HepG2 (cell line): ENCODE data around the gene CNTFR. TPM values are rescaled to one million over a fixed set of nuclear protein-coding genes. Genes with fewer than 3 reads are reported as not detected.
A peak's percentile ranks its signal among the peaks of the same experiment; 100 is the strongest.

Experiments used
- HNRNPH1 ChIP-seq: fragments of 200-400 bp; formaldehyde crosslinking; optimal IDR thresholded peaks from 2 replicates; pipeline ENCODE3; 2017; ENCODE audit warnings: mild to moderate bottlenecking, low read depth, low read length
- SNAI1 ChIP-seq: sonication (generic); formaldehyde crosslinking; IDR thresholded peaks from 2 replicates; pipeline ENCODE4 v1.5.0; 2020; ENCODE audit warnings: mild to moderate bottlenecking, missing genetic modification reagents, borderline replicate concordance
- THAP11 ChIP-seq: IDR thresholded peaks from 2 replicates; pipeline ENCODE4 v1.6.1; 2016; ENCODE audit warnings: missing biosample characterization, missing genetic modification reagents
- TOPORS ChIP-seq: sonication (generic); formaldehyde crosslinking; IDR thresholded peaks from 2 replicates; pipeline ENCODE4 v1.8.0; 2023; ENCODE audit warnings: mild to moderate bottlenecking, missing genetic modification reagents
- ZFY ChIP-seq: sonication (generic); formaldehyde crosslinking; IDR thresholded peaks from 2 replicates; pipeline ENCODE4 v1.4.0; 2020; ENCODE audit warnings: missing genetic modification reagents
- ZNF124 ChIP-seq: sonication (generic); formaldehyde crosslinking; IDR thresholded peaks from 2 replicates; pipeline ENCODE4 v1.4.0; 2020; ENCODE audit warnings: missing genetic modification reagents
- ZNF335 ChIP-seq: sonication (generic); formaldehyde crosslinking; IDR thresholded peaks from 2 replicates; pipeline ENCODE4 v1.4.0; 2020; ENCODE audit warnings: missing genetic modification reagents
- ZNF382 ChIP-seq: sonication (generic); formaldehyde crosslinking; IDR thresholded peaks from 2 replicates; pipeline ENCODE4 v1.5.0; 2020; ENCODE audit warnings: missing genetic modification reagents, mild to moderate bottlenecking, borderline replicate concordance
- ZNF670 ChIP-seq: sonication (generic); formaldehyde crosslinking; IDR thresholded peaks from 2 replicates; pipeline ENCODE4 v1.8.0; 2022; ENCODE audit warnings: mild to moderate bottlenecking, missing genetic modification reagents, borderline replicate concordance
- polyA plus RNA-seq, 8 experiments: library from polyadenylated mRNA; depleted of rRNA in 3 of 8; stranded (reverse) in 7 of 8; unstranded in 1 of 8; fragments of >200 nt; fragmentation: Illumina TruSeq in 4 of 8; extraction: Trizol in 4 of 8; gene quantifications; 2 replicates each; pipeline versions ENCODE4 v1.2.1 to v1.2.3, GENCODE V29; 2011 to 2016; ENCODE audit warnings: low read depth in 4 of 8, missing spikeins in 1 of 8, mixed read lengths in 1 of 8; ENCODE audit not compliant: insufficient read depth in 1 of 8
- total RNA-seq, 5 experiments: library from RNA; depleted of rRNA; stranded (reverse); fragments of >200 nt; fragmentation: Illumina TruSeq; extraction: Trizol; gene quantifications; 2 replicates each; pipeline ENCODE4 v1.2.3, GENCODE V29; 2016; ENCODE audit warnings: low read depth in 1 of 5
- TF ChIP-seq, protein P1 (sequence below): sonication (generic); formaldehyde crosslinking; conservative IDR thresholded peaks from 2 replicates; pipeline ENCODE4 v1.8.1; 2023; ENCODE audit warnings: missing genetic modification reagents
- TF ChIP-seq, protein P2 (sequence below): sonication (generic); formaldehyde crosslinking; IDR thresholded peaks from 2 replicates; pipeline ENCODE4 v1.4.0; 2020; ENCODE audit warnings: missing genetic modification reagents
- TF ChIP-seq, protein P3 (sequence below): sonication (generic); formaldehyde crosslinking; conservative IDR thresholded peaks from 2 replicates; pipeline ENCODE4 v1.5.0; 2020; ENCODE audit warnings: missing genetic modification reagents
- TF ChIP-seq, protein P4 (sequence below): IDR thresholded peaks from 2 replicates; pipeline ENCODE4 v1.6.1; 2016; ENCODE audit warnings: missing genetic modification reagents, missing compliant biosample characterization
- TF ChIP-seq, protein P5 (sequence below): sonication (generic); formaldehyde crosslinking; IDR thresholded peaks from 2 replicates; pipeline ENCODE4 v1.4.0; 2020; ENCODE audit warnings: missing genetic modification reagents, borderline replicate concordance
- TF ChIP-seq, protein P6 (sequence below): sonication (generic); formaldehyde crosslinking; IDR thresholded peaks from 2 replicates; pipeline ENCODE4 v1.8.1; 2023; ENCODE audit warnings: missing genetic modification reagents, inconsistent platforms, borderline replicate concordance

Gene CNTFR
- total and polyA plus RNA-seq, 2 of the 13 experiments (the other 11 are each of a cell fraction or from before 2014, with no cell fraction given), result not detected

DNA sequence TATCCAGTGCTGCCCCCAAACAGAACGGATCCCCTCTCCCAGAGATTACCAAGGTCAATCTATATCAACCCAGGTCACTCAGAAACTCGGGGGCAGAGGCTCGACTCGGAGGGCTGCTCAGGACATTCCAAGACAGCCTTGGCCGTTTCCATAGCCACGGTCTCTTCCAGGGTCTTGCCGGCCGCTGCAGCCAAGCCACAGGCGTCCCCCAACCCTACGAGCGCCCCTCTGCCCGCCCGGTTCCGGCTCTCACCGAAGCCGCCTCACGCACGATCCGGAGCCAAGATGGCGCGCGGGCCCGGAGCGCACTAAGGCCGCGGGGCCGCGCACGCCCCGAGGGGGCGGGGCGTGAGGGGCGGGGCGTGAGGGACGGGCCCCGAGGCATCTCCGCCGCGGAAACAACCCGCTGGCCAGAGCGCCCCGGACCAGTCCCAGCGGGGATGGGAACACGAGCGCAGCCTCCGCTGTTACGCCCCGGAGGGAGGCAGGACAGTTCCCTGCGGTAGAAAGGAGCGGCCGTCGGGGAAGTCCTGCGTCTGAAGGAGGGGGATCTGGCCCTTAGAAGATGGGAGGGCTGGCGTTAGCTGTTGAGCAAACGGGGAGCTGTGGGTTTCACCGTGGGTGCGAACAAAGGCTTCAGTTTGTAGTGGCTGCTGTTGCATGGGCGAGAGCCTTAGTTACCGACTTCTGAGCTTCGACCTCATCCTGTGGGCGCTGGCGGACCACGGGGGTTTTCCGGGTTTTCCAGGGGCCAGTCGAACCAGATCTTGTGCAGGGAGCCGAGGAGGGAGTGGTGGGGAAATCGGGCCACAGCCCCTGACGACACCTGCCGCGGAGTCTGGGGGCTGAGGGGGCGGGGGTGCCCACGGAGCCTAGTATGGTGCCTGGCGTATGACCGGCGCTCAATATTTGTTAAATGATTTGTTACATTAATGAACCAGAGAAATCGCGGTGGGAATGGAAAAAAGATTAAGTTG is 22.6 kb upstream of the CNTFR start, which contains the start of gene RPP25L (continued):
- TF ChIP-seq, protein P1, sequence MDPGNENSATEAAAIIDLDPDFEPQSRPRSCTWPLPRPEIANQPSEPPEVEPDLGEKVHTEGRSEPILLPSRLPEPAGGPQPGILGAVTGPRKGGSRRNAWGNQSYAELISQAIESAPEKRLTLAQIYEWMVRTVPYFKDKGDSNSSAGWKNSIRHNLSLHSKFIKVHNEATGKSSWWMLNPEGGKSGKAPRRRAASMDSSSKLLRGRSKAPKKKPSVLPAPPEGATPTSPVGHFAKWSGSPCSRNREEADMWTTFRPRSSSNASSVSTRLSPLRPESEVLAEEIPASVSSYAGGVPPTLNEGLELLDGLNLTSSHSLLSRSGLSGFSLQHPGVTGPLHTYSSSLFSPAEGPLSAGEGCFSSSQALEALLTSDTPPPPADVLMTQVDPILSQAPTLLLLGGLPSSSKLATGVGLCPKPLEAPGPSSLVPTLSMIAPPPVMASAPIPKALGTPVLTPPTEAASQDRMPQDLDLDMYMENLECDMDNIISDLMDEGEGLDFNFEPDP, result 0 out of 2 replicates have a peak, but pooled peaks have one; percentile 10
- TF ChIP-seq, protein P2, sequence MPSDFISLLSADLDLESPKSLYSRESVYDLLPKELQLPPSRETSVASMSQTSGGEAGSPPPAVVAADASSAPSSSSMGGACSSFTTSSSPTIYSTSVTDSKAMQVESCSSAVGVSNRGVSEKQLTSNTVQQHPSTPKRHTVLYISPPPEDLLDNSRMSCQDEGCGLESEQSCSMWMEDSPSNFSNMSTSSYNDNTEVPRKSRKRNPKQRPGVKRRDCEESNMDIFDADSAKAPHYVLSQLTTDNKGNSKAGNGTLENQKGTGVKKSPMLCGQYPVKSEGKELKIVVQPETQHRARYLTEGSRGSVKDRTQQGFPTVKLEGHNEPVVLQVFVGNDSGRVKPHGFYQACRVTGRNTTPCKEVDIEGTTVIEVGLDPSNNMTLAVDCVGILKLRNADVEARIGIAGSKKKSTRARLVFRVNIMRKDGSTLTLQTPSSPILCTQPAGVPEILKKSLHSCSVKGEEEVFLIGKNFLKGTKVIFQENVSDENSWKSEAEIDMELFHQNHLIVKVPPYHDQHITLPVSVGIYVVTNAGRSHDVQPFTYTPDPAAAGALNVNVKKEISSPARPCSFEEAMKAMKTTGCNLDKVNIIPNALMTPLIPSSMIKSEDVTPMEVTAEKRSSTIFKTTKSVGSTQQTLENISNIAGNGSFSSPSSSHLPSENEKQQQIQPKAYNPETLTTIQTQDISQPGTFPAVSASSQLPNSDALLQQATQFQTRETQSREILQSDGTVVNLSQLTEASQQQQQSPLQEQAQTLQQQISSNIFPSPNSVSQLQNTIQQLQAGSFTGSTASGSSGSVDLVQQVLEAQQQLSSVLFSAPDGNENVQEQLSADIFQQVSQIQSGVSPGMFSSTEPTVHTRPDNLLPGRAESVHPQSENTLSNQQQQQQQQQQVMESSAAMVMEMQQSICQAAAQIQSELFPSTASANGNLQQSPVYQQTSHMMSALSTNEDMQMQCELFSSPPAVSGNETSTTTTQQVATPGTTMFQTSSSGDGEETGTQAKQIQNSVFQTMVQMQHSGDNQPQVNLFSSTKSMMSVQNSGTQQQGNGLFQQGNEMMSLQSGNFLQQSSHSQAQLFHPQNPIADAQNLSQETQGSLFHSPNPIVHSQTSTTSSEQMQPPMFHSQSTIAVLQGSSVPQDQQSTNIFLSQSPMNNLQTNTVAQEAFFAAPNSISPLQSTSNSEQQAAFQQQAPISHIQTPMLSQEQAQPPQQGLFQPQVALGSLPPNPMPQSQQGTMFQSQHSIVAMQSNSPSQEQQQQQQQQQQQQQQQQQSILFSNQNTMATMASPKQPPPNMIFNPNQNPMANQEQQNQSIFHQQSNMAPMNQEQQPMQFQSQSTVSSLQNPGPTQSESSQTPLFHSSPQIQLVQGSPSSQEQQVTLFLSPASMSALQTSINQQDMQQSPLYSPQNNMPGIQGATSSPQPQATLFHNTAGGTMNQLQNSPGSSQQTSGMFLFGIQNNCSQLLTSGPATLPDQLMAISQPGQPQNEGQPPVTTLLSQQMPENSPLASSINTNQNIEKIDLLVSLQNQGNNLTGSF, result no peak
- TF ChIP-seq ZNF382 (CRISPR knock-in tag) (no peak), THAP11 (CRISPR knock-in tag) (peak; percentile 66), ZNF670 (CRISPR knock-in tag) (no peak), SNAI1 (CRISPR knock-in tag) (no peak), ZFY (CRISPR knock-in tag) (peak; percentile 80), ZNF335 (no peak), ZNF124 (no peak), HNRNPH1 (no peak), TOPORS (CRISPR knock-in tag) (no peak)
- TF ChIP-seq, protein P3, sequence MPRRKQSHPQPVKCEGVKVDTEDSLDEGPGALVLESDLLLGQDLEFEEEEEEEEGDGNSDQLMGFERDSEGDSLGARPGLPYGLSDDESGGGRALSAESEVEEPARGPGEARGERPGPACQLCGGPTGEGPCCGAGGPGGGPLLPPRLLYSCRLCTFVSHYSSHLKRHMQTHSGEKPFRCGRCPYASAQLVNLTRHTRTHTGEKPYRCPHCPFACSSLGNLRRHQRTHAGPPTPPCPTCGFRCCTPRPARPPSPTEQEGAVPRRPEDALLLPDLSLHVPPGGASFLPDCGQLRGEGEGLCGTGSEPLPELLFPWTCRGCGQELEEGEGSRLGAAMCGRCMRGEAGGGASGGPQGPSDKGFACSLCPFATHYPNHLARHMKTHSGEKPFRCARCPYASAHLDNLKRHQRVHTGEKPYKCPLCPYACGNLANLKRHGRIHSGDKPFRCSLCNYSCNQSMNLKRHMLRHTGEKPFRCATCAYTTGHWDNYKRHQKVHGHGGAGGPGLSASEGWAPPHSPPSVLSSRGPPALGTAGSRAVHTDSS (CRISPR knock-in tag), result no peak
- TF ChIP-seq, protein P4, sequence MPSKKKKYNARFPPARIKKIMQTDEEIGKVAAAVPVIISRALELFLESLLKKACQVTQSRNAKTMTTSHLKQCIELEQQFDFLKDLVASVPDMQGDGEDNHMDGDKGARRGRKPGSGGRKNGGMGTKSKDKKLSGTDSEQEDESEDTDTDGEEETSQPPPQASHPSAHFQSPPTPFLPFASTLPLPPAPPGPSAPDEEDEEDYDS, result peak; percentile 72
- TF ChIP-seq, protein P5, sequence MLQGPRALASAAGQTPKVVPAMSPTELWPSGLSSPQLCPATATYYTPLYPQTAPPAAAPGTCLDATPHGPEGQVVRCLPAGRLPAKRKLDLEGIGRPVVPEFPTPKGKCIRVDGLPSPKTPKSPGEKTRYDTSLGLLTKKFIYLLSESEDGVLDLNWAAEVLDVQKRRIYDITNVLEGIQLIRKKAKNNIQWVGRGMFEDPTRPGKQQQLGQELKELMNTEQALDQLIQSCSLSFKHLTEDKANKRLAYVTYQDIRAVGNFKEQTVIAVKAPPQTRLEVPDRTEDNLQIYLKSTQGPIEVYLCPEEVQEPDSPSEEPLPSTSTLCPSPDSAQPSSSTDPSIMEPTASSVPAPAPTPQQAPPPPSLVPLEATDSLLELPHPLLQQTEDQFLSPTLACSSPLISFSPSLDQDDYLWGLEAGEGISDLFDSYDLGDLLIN (CRISPR knock-in tag), result no peak
- TF ChIP-seq, protein P6, sequence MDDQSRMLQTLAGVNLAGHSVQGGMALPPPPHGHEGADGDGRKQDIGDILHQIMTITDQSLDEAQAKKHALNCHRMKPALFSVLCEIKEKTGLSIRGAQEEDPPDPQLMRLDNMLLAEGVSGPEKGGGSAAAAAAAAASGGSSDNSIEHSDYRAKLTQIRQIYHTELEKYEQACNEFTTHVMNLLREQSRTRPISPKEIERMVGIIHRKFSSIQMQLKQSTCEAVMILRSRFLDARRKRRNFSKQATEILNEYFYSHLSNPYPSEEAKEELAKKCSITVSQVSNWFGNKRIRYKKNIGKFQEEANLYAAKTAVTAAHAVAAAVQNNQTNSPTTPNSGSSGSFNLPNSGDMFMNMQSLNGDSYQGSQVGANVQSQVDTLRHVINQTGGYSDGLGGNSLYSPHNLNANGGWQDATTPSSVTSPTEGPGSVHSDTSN (CRISPR knock-in tag), result no peak
